DND-41 (cell line): ENCODE measurements around the gene TF.

Experiments
- ATAC-seq: fragments of 200-7000 bp; cut with Tn5 transposase; 3 replicates; pipeline ENCODE4 v1.9.1; 2021; ENCODE audit warnings: low read depth; ENCODE audit not compliant: insufficient read depth
- DNase-seq: peaks from one replicate; pipeline ENCODE4 v3.0.0-alpha.2; 2020
- H2AFZ ChIP-seq: 2 replicates; pipeline ENCODE4 v1.6.0; 2012; ENCODE audit warnings: low read depth, low read length
- H3K27ac ChIP-seq: 2 replicates; pipeline ENCODE4 v1.5.1; 2012; ENCODE audit warnings: low read length, inconsistent platforms
- H3K27me3 ChIP-seq: fragments of 200-600 bp; sonication (generic); 2 replicates; pipeline ENCODE4 v1.6.0; 2012; ENCODE audit warnings: low read length, mild to moderate bottlenecking, inconsistent platforms; ENCODE audit not compliant: insufficient read depth, poor library complexity
- H3K36me3 ChIP-seq: 2 replicates; pipeline ENCODE4 v1.5.1; 2012; ENCODE audit warnings: low read length, inconsistent platforms; ENCODE audit not compliant: insufficient read depth
- H3K4me1 ChIP-seq: 2 replicates; pipeline ENCODE4 v1.5.1; 2012; ENCODE audit warnings: mild to moderate bottlenecking, low read length; ENCODE audit not compliant: insufficient read depth
- H3K4me2 ChIP-seq: 2 replicates; pipeline ENCODE4 v1.6.0; 2012; ENCODE audit warnings: mild to moderate bottlenecking, moderate library complexity, low read length, inconsistent platforms; ENCODE audit not compliant: insufficient read depth
- H3K4me3 ChIP-seq, 2 experiments: fragments of 200-600 bp in 1 of 2; shearing (Covaris generic) in 1 of 2; 2 replicates each; pipeline ENCODE4 v1.5.1; 2012 to 2016; ENCODE audit warnings: inconsistent platforms in 2 of 2, low read length in 2 of 2, mild to moderate bottlenecking in 2 of 2, low read depth in 1 of 2, moderate library complexity in 1 of 2
- H3K79me2 ChIP-seq: 2 replicates; pipeline ENCODE4 v1.6.0; 2012; ENCODE audit warnings: low read length, inconsistent platforms; ENCODE audit not compliant: insufficient read depth
- H3K9ac ChIP-seq: 2 replicates; pipeline ENCODE4 v1.6.0; 2012; ENCODE audit warnings: low read depth, mild to moderate bottlenecking, inconsistent platforms, low read length, moderate library complexity
- H3K9me3 ChIP-seq: 2 replicates; pipeline ENCODE4 v1.5.1; 2012; ENCODE audit warnings: low read length, moderate library complexity, mild to moderate bottlenecking, inconsistent platforms; ENCODE audit not compliant: insufficient read depth, severe bottlenecking
- H4K20me1 ChIP-seq: 2 replicates; pipeline ENCODE4 v1.6.0; 2012; ENCODE audit warnings: low read length; ENCODE audit not compliant: insufficient read depth
- CTCF ChIP-seq: IDR thresholded peaks from 2 replicates; pipeline ENCODE4 v1.5.1; 2012; ENCODE audit warnings: borderline replicate concordance, low read length, moderate library complexity, mild to moderate bottlenecking; ENCODE audit not compliant: poor library complexity, severe bottlenecking; ENCODE audit errors: extremely low read depth
- EZH2 ChIP-seq: IDR thresholded peaks from 3 replicates; pipeline ENCODE4 v1.6.1; 2012; ENCODE audit warnings: borderline replicate concordance, low read depth, mild to moderate bottlenecking, moderate library complexity, low read length, inconsistent platforms; ENCODE audit not compliant: severe bottlenecking

TF gene

GRCh38 chr3:133747373-133747772 is 1.2 kb downstream of the TF start:
- no peaks in the 10 kb centered on the region for H3K9me3 ChIP-seq
- H3K4me1 ChIP-seq: no peaks in the 10 kb centered on the region
- no peak overlapping the region for H3K4me2 ChIP-seq
- no peak overlapping the region for H3K4me3 ChIP-seq
- no peak for ATAC-seq
- no peak overlapping the region for H3K27ac ChIP-seq
- no peak overlapping the region for H3K9ac ChIP-seq
- H3K27me3 ChIP-seq: no peaks in the 10 kb centered on the region
- no peak overlapping the region for H2AFZ ChIP-seq
- no peaks in the 10 kb centered on the region for H4K20me1 ChIP-seq
- no peaks in the 10 kb centered on the region for H3K79me2 ChIP-seq
- DNase-seq: no peak
- TF ChIP-seq CTCF: no peak
- TF ChIP-seq EZH2: no peak
- H3K36me3 ChIP-seq: no peaks in the 10 kb centered on the region

GRCh38 chr3:133747907-133748639 is 1.9 kb downstream of the TF start:
- H3K9me3 ChIP-seq: no peaks in the 10 kb centered on the region
- H3K36me3 ChIP-seq: no peaks in the 10 kb centered on the region
- no peak overlapping the region for H3K4me3 ChIP-seq
- no peaks in the 10 kb centered on the region for H3K27me3 ChIP-seq
- no peaks in the 10 kb centered on the region for H3K4me1 ChIP-seq
- ATAC-seq: no peak
- no peaks in the 10 kb centered on the region for H3K79me2 ChIP-seq
- DNase-seq: no peak
- no peak overlapping the region for H3K27ac ChIP-seq
- H3K4me2 ChIP-seq: no peak overlapping the region
- no peak overlapping the region for H3K9ac ChIP-seq
- no peaks in the 10 kb centered on the region for H4K20me1 ChIP-seq
- H2AFZ ChIP-seq: no peak overlapping the region
- TF ChIP-seq CTCF: no peak
- TF ChIP-seq EZH2: no peak

GRCh38 chr3:133749427-133750258 is 3.5 kb downstream of the TF start:
- Histone ChIP-seq H3K36me3 (no peaks in the 10 kb centered on the region), H4K20me1 (no peaks in the 10 kb centered on the region), H3K9me3 (no peaks in the 10 kb centered on the region), H3K9ac (no peak overlapping the region), H3K27ac (no peak overlapping the region), H3K79me2 (no peaks in the 10 kb centered on the region), H3K4me3 (no peak overlapping the region), H3K4me2 (no peak overlapping the region), H3K4me1 (no peaks in the 10 kb centered on the region), H3K27me3 (no peaks in the 10 kb centered on the region), H2AFZ (no peak overlapping the region)
- TF ChIP-seq CTCF: no peak
- no peak for TF ChIP-seq EZH2
- no peak for DNase-seq
- no peak for ATAC-seq
